Fibroblast of lung (primary cell): ENCODE measurements around the gene EOGT.

Source experiments
- EZH2 ChIP-seq: IDR thresholded peaks from 2 replicates; pipeline ENCODE4 v1.5.1; 2012; ENCODE audit warnings: low read length, control low read depth, mild to moderate bottlenecking; ENCODE audit errors: missing control alignments
- TF ChIP-seq, protein P1 (sequence below), 2 donors: IDR thresholded peaks in 1 of 2; conservative IDR thresholded peaks in 1 of 2; 1 replicate in 1 of 2; 2 replicates in 1 of 2; pipeline ENCODE4 v1.5.1; 2011 to 2012; ENCODE audit warnings: low read length in 2 of 2, control low read depth in 1 of 2, inconsistent platforms in 1 of 2, low read depth in 1 of 2, mild to moderate bottlenecking in 1 of 2

GRCh38 chr3:68953816-68954444, 59.6 kb downstream of the EOGT start:
- TF ChIP-seq, protein P1, sequence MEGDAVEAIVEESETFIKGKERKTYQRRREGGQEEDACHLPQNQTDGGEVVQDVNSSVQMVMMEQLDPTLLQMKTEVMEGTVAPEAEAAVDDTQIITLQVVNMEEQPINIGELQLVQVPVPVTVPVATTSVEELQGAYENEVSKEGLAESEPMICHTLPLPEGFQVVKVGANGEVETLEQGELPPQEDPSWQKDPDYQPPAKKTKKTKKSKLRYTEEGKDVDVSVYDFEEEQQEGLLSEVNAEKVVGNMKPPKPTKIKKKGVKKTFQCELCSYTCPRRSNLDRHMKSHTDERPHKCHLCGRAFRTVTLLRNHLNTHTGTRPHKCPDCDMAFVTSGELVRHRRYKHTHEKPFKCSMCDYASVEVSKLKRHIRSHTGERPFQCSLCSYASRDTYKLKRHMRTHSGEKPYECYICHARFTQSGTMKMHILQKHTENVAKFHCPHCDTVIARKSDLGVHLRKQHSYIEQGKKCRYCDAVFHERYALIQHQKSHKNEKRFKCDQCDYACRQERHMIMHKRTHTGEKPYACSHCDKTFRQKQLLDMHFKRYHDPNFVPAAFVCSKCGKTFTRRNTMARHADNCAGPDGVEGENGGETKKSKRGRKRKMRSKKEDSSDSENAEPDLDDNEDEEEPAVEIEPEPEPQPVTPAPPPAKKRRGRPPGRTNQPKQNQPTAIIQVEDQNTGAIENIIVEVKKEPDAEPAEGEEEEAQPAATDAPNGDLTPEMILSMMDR (conservative IDR thresholded peaks at IDR 0.05 in 1 of 2, IDR thresholded peaks at IDR 0.05 in 1 of 2; ENCODE audit: low read depth in 1 of 2, low read length in 2 of 2) = no peak
- TF ChIP-seq EZH2 = no peak
